LoVo (cell line): ENCODE data around the gene PRKCZ.
"Not testable (repeated sequence)": the region's sequence is repeated elsewhere in the genome, so short reads cannot be mapped to it uniquely, and the experiment has no call there.

Experiments used
- DNase-seq: peaks from one replicate; pipeline ENCODE4 v3.0.0-alpha.2; 2016; ENCODE audit warnings: low spot score

PRKCZ gene

DNA sequence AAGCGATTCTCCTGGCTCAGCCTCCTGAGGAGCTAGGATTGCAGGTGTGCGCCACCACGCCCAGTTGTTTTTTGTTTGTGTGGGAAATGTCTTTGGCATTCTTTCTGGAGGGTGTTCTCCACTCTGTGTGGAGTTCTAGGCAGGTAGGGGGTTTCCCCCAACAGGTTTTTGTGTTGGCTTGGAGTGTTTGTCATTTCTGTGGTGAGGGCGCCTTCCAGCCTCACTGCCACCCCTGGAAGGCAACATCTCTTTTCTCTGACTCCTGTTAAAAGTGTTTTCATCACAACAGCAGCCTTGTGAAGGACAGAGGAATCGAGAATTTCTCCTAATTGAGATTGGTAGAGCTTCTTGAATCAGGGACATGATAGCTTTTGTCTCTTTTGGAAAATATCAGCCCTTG is 69.7 kb downstream of the PRKCZ start:
- DNase-seq: no peak

DNA sequence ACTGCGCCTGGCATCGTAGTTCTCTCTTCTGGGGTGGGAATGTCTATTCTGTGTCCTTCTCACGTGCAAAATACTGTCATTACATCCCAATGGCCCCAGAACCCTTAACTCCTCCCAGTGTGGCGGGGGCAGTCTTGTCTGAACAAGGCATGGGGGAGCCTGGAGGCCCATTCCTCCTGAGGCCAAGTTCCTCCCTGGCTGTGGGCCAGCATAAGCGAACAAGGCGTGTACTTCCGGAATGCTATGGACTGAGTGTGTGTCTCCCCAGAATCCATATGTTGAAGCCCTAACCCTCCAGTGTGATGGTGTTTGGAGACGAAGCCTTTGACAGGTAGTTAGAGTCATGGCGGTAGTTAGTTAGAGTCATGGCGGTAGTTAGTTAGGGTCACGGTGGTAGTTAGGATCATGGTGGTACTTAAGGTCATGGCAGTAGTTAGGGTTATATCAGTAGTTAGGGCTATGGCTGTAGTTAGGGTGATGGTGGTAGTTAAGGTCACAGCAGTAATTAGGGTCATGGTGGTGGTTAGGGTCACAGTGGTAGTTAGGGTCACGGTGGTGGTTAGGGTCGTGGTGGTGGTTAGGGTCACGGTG is 71.0 kb downstream of the PRKCZ start:
- DNase-seq: no peak

GRCh38 chr1:2121794-2122193 is 71.6 kb downstream of the PRKCZ start:
- DNase-seq: not testable (repeated sequence)

GRCh38 chr1:2124446-2125198 is 74.4 kb downstream of the PRKCZ start:
- no peak for DNase-seq

- no peak for DNase-seq
Observed at GRCh38 chr1:2125350-2126211, 75.4 kb downstream of the PRKCZ start.

GRCh38 chr1:2126331-2127186 is 76.3 kb downstream of the PRKCZ start:
- no peak for DNase-seq

DNA sequence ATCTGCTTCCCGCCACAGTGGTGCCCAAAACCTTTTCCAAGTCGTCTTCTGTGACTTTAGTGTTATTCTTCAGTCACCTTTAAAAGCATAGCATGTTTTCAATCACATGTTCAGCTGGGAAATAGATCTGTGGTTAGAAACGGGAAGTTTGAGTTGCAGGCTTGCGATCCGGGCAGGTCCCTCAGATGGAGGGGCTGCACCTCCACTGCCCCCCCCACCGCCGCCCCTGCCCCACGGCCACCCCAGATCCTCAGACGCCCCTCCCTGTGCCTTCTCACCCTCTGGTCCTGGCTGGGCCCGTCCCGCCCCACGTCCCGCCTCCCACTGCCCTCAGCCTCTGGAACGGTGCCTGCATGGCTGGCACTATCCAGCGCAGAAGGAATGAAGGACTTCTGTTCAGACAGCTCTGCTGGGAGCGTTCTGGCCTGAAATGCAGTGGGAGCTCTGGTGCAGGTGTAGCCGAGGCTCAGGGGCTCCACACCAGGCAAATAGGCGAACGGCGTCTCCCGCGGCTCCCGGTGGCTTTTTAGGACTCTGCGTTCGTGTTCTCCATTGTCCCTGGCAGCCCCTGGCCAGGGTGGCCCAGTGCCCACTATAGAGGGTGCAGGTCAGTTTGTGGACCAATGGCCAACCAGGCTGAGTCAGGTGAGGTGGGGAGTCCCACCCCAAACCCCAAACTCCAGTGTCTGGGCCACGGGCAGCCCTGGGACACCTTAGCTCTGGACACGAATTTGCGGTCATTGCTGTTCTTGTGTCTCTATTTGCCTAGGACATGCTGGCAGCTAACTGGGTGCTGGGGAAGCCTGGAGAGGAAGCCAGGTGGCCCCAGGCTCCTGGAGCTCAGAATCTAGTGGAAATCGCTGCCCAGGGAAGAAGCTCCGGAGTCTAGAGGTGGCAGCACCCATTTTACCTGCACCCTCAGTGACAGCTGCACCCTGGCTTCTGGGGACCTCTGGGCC is 77.3 kb downstream of the PRKCZ start:
- DNase-seq: no peak

- no peak for DNase-seq
Observed at GRCh38 chr1:2128189-2128901, 78.1 kb downstream of the PRKCZ start.

GRCh38 chr1:2129256-2129943 is 79.2 kb downstream of the PRKCZ start:
- no peak for DNase-seq

DNA sequence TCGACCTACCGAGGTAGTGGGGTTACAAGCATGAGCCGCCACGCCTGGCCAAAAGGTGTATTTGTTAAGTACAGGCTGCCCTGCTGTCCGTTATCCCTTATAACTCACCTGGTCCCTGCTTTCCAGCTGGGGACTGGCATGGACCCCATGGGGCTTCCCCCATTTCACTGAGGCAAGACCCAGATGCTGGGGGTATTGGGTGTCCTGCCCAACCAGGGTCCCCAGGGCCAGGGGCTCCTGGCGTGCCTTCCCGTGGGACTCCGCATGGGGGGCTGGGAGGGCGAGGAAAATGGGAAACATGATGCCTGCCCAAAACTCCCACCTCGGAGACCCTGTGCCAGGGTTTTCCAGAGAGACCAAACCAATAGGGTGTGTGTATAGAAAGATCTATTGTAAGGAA is 79.9 kb downstream of the PRKCZ start:
- DNase-seq: no peak

- DNase-seq: no peak
Observed at GRCh38 chr1:2130871-2131289, 80.7 kb downstream of the PRKCZ start.

DNA sequence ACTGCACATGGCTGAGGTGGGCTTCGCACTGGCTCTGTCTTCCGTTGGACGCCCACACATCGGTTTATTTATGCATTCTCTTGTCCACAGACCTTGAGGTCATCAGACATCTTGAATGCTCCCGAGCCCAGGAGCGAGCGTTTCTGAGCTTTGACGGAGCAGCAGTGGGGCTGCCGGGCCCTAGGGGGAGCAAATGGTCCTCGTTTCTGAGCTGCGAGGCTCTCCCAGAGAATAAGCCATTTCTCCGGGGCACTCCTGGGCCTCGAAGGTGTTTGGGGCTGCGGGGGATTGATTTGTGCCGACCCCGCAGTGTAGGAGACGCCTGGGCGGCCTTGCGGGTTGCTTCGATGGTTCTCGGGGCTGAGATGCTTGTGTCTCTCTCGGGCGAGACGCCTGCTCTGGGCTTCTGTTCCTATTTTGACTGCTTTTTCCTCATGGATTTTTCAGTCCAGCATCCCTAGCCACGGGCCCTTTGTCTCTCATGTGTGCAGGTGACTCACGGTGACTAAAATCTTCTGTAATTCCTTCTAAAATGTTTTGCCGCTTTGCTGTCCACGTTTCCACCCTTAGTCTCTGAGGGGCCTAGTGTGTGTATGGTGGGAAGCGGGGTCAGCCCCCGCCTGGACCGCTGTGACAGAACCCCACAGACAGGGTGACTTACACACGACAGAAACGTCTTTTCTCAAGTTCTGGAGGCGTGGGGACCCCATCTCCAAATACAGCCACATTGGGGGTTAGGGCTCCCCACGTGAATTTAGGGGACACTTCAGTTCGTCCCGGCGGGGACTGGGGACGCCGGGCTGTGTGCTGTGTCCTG is 82.2 kb downstream of the PRKCZ start:
- DNase-seq: no peak

GRCh38 chr1:2133039-2133878 is 83.0 kb downstream of the PRKCZ start:
- peak; percentile 84 for DNase-seq

DNA sequence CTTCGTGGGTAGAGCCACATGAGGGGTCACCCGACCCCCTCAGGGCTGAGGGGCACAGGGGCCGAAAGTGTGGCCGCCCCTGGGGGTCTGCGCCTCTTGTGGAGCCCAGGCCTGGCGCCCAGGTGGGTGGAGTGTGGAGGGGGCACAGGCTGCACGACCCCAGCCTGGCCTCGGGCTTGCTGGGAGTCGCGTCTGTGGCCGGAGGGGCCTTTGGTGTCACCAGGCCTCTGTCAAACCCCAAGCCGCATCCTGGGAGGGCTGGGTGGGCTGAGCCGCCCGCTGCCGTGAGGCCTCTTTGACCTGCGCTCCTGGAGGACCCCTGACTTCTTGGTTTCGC is 83.6 kb downstream of the PRKCZ start:
- no peak for DNase-seq

DNA sequence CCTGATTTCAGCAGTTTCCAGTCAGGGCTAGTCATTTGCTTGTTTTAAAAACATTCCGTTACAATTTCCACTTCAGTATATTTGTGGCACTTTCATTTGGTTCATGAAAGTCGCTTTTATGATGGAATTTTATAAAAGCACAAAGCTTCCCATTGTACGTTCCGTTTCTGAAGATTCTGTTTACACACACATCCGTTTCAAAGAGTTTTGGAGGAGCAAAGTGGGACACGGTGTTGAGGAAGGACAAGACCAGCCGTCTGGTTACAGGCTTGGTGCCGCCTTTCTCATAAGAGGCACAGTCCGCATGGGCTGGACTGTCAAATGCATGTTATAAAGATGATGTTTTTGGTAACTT is 84.0 kb downstream of the PRKCZ start:
- DNase-seq: no peak

DNA sequence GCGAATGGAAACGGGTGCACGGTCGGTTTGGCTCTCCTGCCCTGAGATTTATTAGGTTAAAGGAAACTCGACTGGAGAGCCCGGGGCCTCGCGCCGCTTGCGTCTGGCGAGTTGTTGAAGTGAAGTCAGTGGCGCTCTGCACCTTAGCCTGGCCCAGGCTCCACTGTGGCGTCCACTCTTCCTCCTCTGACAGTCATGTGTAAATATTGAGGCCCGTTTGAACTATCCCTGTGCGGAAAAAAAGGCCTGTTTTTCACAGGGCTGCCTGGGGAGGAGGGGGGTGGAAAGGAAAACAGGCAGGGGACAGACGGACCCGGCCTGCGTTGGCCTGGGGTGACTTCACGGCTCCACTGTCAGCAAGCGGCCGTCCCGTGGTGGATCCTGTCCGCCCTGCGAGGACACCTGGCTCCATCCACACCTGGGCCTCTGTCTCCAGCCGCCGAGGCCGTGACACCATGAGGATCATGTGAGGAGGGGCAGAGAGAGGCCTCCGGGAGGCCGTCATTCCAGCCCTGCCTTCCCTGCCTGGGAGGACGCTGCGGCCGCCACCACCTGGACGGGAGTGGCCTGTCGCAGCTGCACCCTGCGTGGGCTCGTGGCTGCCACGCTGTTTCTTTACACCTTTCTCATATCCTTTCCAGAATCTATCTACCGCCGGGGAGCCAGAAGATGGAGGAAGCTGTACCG is 84.6 kb downstream of the PRKCZ start:
- DNase-seq: no peak

- DNase-seq: no peak
Observed at GRCh38 chr1:2135441-2135841, 85.2 kb downstream of the PRKCZ start.
